ENCODE results near the gene REEP3.

DNA sequence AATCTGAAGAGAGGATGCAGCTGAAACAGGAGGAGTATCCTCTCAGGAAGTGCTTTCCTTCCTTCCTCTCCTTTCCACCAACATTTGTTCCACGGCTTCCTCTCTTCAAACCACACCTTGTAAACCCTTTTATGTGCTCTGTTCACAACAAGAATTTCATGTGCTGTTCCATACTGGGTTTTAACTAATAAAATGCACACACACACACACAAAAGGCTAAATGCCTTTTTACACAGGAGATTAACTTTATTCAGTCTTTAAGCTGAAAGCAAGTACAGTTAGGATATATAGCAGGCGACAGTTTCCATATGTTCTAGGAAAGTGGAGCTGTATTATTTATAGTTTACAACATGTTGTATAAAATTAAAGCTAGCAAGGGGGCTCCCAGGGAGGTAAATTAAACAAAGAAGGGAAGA lies 106.7 kb downstream of the REEP3 start:
- TF ChIP-seq, protein P1, sequence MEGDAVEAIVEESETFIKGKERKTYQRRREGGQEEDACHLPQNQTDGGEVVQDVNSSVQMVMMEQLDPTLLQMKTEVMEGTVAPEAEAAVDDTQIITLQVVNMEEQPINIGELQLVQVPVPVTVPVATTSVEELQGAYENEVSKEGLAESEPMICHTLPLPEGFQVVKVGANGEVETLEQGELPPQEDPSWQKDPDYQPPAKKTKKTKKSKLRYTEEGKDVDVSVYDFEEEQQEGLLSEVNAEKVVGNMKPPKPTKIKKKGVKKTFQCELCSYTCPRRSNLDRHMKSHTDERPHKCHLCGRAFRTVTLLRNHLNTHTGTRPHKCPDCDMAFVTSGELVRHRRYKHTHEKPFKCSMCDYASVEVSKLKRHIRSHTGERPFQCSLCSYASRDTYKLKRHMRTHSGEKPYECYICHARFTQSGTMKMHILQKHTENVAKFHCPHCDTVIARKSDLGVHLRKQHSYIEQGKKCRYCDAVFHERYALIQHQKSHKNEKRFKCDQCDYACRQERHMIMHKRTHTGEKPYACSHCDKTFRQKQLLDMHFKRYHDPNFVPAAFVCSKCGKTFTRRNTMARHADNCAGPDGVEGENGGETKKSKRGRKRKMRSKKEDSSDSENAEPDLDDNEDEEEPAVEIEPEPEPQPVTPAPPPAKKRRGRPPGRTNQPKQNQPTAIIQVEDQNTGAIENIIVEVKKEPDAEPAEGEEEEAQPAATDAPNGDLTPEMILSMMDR (IDR thresholded peaks at IDR 0.05 in 4 of 5, conservative IDR thresholded peaks at IDR 0.05 in 1 of 5) = no peak
- TF ChIP-seq POLR2A (IDR thresholded peaks at IDR 0.05) = no peak
